Measurements from ENCODE around the gene ANKRD63. TPM values are rescaled to one million over a fixed set of nuclear protein-coding genes. Genes with fewer than 3 reads are reported as not detected.

The ANKRD63 gene
- total RNA-seq, 1 donor = not detected

DNA sequence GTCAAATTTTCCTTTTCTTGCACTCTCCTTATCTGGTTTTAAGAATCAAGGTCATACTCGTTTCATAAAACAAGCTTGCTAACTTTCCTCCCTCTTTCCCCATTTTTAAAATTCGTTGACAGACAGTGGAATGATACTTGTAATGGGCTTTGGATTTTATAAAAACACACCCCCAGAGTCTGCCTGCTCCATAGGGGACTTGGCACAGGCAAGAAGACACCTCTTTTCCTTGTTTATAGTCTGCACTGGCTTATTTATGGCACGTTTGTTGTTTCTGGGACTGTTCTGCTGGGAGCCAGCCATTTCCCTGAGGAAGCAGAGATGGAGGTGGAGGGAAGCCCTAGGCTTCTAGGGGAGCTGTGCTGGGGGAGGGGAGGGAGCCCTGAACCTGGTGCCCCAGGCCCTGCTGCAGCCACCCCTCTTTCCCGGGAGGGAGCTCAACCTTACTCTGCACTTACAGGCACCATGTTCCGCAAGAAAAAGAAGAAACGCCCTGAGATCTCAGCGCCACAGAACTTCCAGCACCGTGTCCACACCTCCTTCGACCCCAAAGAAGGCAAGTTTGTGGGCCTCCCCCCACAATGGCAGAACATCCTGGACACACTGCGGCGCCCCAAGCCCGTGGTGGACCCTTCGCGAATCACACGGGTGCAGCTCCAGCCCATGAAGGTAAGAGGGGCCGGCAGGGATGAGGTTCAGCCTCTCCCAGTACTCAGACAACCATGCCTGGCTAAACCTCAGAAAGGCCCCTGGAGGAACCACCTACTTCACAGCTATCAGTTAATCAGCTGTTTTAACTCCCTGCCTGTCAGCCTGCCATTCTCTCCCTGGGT, 18.3 kb downstream of the ANKRD63 start:
- TF ChIP-seq, protein P1, sequence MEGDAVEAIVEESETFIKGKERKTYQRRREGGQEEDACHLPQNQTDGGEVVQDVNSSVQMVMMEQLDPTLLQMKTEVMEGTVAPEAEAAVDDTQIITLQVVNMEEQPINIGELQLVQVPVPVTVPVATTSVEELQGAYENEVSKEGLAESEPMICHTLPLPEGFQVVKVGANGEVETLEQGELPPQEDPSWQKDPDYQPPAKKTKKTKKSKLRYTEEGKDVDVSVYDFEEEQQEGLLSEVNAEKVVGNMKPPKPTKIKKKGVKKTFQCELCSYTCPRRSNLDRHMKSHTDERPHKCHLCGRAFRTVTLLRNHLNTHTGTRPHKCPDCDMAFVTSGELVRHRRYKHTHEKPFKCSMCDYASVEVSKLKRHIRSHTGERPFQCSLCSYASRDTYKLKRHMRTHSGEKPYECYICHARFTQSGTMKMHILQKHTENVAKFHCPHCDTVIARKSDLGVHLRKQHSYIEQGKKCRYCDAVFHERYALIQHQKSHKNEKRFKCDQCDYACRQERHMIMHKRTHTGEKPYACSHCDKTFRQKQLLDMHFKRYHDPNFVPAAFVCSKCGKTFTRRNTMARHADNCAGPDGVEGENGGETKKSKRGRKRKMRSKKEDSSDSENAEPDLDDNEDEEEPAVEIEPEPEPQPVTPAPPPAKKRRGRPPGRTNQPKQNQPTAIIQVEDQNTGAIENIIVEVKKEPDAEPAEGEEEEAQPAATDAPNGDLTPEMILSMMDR (IDR thresholded peaks at IDR 0.05; ENCODE audit: insufficient read depth, low read depth, low read length) = no peak
- DNase-seq (ENCODE audit: low read depth) = no peak
- no peak overlapping the region for H3K4me3 ChIP-seq (ENCODE audit: low read depth, low read length)

DNA sequence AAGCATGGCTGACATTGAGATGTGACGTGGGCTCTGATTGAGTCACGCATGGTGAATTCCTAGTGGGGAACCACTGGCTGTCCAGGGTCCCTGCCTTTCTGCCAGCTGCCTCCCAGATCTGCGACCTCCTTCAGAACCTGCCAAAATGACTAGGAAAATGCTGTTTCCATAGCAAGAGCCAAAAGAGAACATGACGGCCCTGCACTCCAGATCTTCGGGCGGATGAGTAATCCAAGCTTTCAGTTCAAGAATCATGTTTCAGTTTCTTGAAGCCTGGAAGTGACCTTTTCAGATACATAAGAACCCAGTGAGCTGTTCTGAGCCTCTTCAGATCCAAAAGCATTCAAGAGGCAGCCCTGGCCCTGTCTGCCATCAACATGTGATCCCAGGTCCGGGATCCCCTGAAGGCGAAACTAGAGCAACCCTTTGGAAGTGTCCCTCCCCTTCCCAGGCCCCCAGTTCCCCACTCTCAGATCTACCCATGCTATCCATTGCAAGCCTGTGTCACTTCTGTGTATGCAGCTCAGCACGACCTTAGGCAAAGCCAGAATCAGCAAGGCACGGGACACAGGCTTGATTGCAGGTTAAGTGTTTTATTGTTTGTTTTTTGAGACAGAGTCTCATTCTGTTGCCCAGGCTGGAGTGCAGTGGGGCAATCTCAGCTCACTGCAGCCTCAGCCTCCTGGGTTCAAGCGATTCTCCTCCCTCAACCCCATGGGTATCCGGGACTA, 19.7 kb downstream of the ANKRD63 start:
- no peak overlapping the region for H3K4me3 ChIP-seq (ENCODE audit: low read depth, low read length)
- peak; percentile 49 for DNase-seq (ENCODE audit: low read depth)
- TF ChIP-seq, protein P1 (IDR thresholded peaks at IDR 0.05; ENCODE audit: insufficient read depth, low read depth, low read length) = no peak

DNA sequence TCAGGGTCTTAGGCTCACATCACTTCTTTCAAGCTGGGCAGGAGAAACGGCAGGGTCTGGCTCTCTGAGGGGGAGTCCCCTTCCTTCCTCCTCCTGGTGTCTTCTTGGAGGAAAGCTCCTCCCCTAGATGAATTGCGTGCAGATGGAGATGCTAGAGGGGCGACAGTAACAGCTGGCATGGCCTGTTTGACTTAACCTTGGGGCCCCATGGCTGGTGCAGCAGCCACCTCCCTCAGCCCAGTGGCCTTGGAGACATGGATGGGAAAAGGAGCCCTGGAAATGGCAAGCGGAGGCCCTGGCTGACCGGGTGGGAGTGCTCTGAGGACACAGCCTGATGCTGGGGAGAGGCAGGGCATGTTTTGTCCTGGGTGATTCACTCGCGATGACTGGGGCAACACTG, 23.8 kb downstream of the ANKRD63 start:
- TF ChIP-seq, protein P1 (IDR thresholded peaks at IDR 0.05; ENCODE audit: insufficient read depth, low read depth, low read length) = no peak
- DNase-seq (ENCODE audit: low read depth) = no peak
- H3K4me3 ChIP-seq (ENCODE audit: low read depth, low read length) = no peak overlapping the region

DNA sequence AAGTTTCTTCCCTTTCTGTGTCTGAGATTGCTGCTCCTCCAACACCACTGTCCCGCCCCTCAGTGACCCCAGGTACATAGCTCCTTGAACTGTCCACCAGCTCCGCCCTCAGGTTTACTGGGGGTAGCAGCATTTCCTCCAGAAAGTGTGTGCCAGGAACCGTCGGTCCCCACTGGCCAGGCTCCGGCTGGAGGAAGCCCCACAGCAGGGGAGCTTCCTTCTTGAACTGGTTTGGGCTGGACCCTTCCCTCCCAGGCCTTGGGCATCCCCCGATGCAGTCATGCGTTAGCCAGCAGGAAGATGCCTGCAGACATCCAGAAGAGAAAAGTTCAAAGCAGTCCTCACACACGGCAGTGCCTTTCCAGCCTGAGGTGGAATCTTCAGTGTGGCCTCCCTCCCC, 24.3 kb downstream of the ANKRD63 start:
- DNase-seq (ENCODE audit: low read depth) = no peak
- H3K4me3 ChIP-seq (ENCODE audit: low read depth, low read length) = no peak overlapping the region
- TF ChIP-seq, protein P1 (IDR thresholded peaks at IDR 0.05; ENCODE audit: insufficient read depth, low read depth, low read length) = no peak

DNA sequence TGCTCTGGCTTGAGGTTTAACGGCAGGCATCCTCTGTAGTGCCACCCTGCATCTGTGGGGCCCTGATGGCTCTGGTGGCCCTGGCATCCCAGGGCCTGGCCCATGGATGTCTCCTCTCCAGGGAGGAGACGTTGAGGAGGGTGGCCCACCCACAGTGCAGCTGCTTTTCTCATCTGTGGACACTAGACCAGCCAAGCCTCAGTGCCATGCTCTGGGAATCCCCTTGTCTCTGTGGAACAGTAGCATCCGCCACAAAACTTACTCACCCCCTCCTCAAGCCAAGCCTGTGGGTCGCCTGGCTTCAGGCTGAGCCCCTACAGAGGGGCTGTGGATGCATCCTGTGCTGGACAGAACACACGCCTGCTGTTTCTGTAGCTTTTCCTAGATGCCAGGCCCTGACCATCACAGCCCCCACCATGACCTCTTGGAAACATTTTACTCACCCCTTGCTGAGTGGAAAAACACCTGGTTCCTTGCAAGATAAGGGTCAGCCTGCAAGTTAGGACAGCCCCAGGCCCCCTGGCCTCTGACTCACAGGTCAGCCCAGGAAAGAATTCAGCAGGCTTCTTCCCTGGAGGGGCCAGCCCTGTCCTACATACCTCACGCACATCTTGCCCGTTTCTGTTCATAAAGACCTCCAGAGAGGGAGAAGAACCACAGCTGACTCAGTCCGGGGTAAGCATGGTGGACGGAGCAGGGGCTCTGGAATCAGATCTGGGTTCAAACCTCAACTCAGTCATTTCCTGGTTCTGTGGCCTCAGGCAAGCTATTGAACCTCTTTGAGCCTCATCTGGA, 25.0 kb downstream of the ANKRD63 start:
- DNase-seq (ENCODE audit: low read depth) = peak; percentile 40
- no peak overlapping the region for H3K4me3 ChIP-seq (ENCODE audit: low read depth, low read length)
- TF ChIP-seq, protein P1 (IDR thresholded peaks at IDR 0.05; ENCODE audit: insufficient read depth, low read depth, low read length) = no peak

DNA sequence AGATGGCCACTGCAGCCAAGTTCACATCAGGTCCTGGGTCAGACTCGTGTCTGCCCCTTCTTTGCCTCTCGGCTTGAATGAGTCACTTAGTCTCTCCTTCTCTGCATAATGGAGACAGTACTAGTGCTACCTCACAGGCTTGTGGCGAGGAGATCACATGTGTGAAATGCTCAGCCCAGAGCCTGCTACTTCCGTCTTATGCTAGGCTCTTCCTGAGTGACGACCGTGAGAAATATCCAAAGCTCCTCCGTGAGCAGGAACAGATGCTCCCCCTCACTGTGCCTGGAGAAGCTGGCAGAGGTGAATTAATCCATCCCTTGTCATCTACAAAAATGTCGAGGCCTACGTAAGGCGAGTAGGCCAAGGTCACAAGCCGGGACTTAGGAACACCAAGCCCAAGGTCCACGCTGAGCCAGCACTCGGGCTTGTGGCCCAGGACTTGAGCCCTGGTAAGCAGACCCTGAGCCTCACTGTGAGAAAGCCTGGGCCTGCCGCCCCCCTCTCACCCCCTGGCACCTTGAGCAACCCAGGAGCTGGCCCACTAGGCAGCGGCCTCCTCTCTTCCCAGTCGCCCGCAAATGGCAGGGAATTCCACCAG, 26.1 kb downstream of the ANKRD63 start:
- no peak for DNase-seq (ENCODE audit: low read depth)
- TF ChIP-seq, protein P1 (IDR thresholded peaks at IDR 0.05; ENCODE audit: insufficient read depth, low read depth, low read length) = no peak
- no peak overlapping the region for H3K4me3 ChIP-seq (ENCODE audit: low read depth, low read length)

Measured in fibroblast of villous mesenchyme (primary cell).